NCI-H446 (cell line): ENCODE data around the gene NEUROG1.

ENCODE experiments used
- DNase-seq, 2 experiments: peaks; one replicate each; lab custom pipeline; 2025; lab: John Stamatoyannopoulos, UW

NEUROG1 gene

DNA sequence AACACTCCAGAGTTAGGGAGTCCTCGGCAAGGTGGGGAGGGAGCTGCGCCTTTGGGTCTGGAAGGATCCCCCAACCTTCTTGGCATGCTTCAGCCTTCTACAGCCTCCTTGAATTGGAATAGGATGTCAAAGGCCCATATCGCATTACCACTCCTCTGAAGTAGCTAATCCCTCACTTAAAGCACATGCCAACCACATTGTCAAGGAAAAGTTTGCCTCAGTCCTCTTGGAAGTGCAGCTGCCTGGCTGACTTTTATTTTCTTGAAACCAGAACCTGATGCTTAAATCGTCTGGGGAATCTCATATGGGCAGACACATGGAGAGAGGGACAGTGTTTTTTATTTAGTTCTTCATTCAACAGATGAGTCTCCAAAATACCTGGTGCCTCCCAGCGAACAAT is 28.6 kb upstream of the NEUROG1 start:
- DNase-seq, result no peak

- DNase-seq, result no peak
Measured at GRCh38 chr5:135561266-135561665, 25.5 kb upstream of the NEUROG1 start.

DNA sequence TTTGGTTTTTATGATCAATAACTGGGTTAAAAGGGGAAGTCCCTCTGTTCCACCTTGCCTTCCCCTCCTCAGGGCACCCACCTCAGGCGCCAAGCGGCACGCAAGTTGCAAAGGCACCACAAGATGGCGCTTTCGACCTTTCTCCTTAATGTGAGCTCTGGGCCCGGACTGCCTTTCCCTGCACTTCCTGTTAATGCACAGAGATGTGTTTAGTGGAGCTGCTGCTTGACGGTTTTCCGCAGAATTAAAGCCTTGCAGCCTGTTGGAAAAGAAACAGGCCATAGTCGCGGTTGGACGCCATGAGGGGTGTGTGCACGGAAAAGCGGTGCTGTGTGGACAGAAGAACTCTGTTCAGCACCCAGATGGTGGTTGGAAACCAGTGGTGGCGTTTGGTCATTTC is 25.1 kb upstream of the NEUROG1 start:
- peak; percentile 19 to 83 for DNase-seq

DNA sequence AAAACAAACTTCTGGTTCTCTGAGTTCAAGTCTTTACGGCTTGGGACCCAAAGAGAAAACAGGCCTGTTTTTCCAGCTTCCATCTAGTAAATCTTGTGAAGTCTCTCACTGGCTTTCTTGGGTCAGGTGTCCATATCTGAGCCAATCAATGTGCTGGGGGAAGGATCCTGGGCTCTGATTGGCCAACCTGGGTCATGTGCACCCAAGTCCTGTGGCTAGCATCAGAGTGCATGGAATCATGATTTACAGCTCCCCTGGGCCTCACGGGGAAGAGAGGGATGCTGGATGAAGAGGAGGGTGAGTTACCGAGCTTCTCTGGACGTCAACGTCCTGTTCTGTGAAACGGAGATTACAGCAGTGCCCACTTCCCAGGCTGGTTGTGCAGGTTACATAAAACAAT is 23.6 kb upstream of the NEUROG1 start:
- DNase-seq, result peak in 1 of 2 experiments; percentile 3

- DNase-seq, result no peak
Measured at GRCh38 chr5:135557076-135557838, 21.5 kb upstream of the NEUROG1 start.

DNA sequence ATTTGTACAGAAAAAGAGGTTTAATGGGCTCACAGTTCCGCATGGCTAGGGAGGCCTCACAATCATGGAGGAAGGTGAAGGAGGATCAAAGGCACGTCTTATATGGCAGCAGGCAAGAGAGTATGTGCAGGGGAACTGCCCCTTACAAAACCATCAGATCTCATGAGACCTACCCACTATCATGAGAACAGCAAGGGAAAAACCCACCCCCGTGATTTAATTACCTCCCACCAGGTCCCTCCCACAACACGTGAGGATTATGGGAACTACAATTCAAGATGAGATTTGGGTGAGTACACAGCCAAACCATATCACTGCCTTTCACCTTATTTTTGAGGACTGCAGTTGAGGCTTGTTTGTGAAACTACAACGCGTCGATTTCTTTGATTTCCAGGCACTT is 20.9 kb upstream of the NEUROG1 start:
- no peak for DNase-seq

DNA sequence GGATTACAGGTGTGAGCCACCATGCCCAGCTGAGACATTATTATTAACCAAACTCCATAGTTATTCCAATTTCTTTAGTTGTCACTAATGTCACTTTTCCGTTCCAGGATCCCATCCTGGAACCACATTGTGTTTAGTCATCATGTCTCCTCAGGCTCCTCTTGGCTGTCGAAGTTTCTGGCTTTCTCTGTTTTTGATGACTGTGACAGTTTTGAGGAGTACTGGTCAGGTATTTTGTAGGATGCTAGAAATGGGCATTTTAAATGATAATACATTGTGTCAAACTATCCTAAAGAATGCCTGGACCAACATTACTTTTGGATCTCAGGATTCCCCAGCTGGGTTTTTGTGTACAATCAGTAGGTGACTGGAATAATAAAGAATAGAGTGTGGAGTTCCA is 19.8 kb upstream of the NEUROG1 start:
- DNase-seq, result no peak

DNA sequence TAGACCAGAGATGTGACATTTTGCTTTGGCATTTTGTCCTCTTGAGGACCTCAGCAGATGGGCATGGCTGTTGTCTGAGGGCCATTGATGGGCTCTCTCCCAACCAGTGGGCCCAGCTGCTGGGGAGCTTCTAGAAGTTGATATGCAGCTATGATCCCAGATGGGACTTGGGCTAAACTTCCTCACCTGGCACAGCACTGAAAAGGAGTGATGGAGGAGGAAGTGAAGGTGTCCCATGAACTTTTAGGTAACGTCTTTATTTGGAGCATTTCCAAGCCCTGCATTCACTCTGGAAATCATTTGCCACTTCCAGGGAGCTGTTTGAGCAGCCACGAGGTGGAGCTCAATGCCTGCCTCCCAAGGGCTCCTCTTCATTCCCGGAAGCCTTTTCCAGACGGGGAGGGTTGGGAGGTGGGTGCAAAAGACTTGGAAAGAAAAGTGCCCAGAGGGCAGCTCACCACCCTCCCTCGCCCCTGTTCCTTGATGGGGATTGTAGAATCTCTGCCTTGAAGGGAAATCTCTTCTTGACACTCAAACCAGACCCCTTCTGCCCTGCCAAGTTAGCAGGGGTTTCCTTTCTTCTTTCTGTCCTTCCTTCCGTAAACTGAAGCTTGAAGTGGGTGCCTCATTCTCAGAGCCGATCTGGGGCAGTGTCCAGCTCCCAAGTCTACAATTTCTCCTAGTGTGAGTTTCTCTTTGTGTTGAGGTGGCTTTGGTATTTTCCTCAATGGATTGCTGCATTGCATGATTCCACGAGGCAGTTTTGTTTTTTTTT is 18.1 kb upstream of the NEUROG1 start:
- peak in 1 of 2 experiments; percentile 44 for DNase-seq

DNA sequence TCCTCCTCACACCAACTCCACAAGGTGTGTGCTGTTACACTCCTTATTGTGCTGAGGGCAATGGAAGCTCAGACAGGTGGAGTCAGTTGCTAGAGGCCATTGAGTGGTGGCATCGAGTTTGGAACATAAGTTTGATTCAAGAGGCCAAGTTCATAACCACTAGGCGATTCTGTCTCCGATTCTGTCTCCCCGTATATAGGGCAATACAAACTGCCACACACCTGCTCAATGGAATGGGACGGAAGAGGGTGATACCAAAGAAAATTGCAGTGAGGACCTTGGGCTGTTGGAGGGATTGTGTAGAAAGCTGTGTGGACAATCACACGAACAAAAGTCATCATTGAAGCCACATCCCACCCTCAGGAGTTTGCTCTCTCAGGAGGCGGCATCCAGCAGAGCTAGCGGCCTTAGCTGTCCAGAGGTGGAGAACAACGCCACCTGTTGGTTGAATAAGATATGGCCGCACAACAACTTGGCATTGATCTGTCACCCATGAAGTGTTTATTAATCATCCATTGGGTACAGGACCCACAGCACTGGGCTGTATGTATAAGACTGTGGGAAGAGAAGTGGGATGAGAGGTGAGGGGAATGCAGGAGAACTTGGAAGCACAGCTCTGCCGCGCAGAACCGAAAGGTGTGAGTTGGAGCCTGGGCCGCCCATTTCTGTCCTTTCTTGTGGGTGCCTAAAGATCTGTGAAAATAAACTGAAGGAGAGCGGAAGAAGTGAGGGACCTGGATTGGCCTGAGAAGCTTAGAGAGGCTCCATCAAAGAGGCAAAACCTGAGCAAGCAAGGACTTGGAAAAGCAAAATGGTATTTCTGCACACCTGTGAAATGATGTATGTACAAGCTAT is 16.1 kb upstream of the NEUROG1 start:
- DNase-seq, result peak; percentile 58 to 84

- no peak for DNase-seq
Measured at GRCh38 chr5:135549413-135549812, 13.6 kb upstream of the NEUROG1 start.

GRCh38 chr5:135547590-135548254 is 12.0 kb upstream of the NEUROG1 start:
- no peak for DNase-seq

- DNase-seq, result no peak
Measured at GRCh38 chr5:135546912-135547311, 11.1 kb upstream of the NEUROG1 start.

DNA sequence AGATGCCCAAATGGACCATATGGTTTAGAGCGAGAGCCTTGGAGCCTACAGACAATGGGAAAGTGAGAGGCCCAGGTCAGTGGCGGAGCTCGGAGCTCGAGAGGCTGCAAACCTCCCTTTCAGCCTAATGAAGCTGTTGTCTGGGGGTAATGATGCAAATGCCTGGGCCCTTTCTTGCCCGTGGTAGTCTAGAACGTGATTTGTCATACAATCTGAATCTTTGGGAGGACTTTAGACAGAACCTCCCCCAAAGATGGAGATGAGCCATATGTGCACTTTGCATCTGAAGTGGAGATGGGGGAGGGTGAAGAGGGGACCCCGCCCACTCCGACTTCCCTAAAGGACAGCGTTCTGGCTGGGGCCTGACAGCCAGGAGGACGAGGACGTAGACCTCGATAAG is 10.3 kb upstream of the NEUROG1 start:
- DNase-seq, result peak in 1 of 2 experiments; percentile 31

GRCh38 chr5:135545099-135545498 is 9.3 kb upstream of the NEUROG1 start:
- DNase-seq, result no peak

DNA sequence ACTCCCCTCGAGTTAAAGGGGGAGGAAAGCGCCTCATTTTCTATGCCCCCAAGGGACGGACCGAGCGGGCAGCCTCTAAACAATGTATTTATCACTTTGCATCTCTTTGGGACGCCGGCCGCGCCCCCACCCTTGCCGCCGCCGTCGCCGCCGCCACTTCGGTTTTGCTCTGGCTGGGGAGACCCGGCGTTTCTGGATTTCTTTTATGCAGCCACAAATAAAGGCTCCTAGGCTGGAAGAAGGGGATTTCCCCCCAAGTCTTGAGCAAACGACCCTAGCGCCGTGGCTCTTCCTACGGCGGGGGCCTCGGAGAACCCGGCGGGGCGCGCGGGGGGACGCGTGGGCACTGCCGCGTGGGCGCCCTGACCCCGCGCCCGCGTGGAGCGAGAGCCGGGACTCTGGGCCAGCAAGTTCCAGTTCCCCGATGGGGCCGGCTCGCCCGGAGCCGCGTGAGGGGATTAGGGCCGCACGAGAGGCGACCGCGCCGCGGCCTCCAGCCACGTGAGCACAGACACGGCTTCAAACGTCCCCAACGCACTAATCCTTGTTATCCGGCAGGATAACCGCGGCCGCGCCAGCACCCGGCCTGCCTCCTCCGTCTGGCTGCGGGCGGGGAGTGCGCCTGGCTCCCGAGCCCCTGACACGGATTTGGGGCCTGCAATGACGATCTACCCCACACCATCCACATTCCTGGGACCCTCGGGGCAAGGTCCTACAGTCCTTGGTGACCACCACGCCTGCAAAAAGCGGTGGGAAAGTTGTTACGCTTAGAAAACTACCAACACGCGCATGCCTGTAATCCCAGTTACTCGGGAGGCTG is 7.9 kb upstream of the NEUROG1 start:
- no peak for DNase-seq

GRCh38 chr5:135543001-135543484 is 7.3 kb upstream of the NEUROG1 start:
- no peak for DNase-seq

GRCh38 chr5:135541807-135542502 is 6.2 kb upstream of the NEUROG1 start:
- DNase-seq, result no peak

GRCh38 chr5:135539430-135540005 is 3.8 kb upstream of the NEUROG1 start:
- DNase-seq, result peak in 1 of 2 experiments; percentile 12

DNA sequence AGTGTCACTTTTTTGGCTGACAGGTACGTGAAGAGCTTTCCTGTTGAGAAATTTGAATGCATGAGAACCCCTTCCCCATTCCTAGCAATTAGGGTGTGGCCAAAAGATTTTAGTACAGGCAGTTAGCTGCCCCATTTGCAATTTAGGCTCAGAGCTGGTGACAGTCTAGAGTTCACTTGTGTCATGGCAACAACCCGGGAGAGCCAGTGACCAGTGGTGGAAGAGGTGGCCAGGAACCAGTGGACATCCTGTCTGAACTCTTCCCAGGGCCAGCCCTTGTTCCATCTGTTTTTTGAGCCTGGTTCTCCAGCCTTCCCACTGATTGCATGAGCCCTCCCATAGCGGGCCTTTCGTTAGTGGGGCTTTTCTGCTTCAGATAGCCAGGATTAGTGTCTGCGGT is 2.5 kb upstream of the NEUROG1 start:
- no peak for DNase-seq

GRCh38 chr5:135537745-135538144 is 2.0 kb upstream of the NEUROG1 start:
- DNase-seq, result no peak
